BE2C (cell line): ENCODE measurements around the gene RHEX.
A peak's percentile ranks its signal among the peaks of the same experiment; 100 is the strongest.

Experiments
- DNase-seq: peaks from one replicate; pipeline ENCODE4 v3.0.0-alpha.2; 2020
- H3K27me3 ChIP-seq: fragments of 250-450 bp; sonication (Bioruptor Pico); 2 replicates; pipeline ENCODE4 v1.5.1; 2020; ENCODE audit warnings: mild to moderate bottlenecking
- H3K36me3 ChIP-seq: fragments of 250-450 bp; sonication (Bioruptor Pico); 2 replicates; pipeline ENCODE4 v1.5.1; 2020; ENCODE audit warnings: mild to moderate bottlenecking
- H3K4me1 ChIP-seq: fragments of 250-450 bp; sonication (Bioruptor Pico); 2 replicates; pipeline ENCODE4 v1.5.1; 2020
- H3K4me3 ChIP-seq: 2 replicates; pipeline ENCODE4 v1.5.1; 2011; ENCODE audit warnings: low read depth, low read length
- H3K9me3 ChIP-seq: fragments of 250-450 bp; sonication (Bioruptor Pico); 2 replicates; pipeline ENCODE4 v1.5.1; 2020
- CTCF ChIP-seq: IDR thresholded peaks from 2 replicates; pipeline ENCODE4 v1.5.1; 2012; ENCODE audit warnings: mild to moderate bottlenecking, low read depth, low read length

RHEX gene

GRCh38 chr1:206036663-206037455 lies 16.1 kb upstream of the RHEX start:
- Histone ChIP-seq H3K27me3 (peaks cover 48% of the 10 kb centered on the region), H3K36me3 (no peaks in the 10 kb centered on the region), H3K9me3 (no peaks in the 10 kb centered on the region), H3K4me1 (no peaks in the 10 kb centered on the region), H3K4me3 (no peak overlapping the region)
- no peak for DNase-seq
- TF ChIP-seq CTCF = no peak

- no peaks in the 10 kb centered on the region for H3K4me1 ChIP-seq
- peaks cover 48% of the 10 kb centered on the region for H3K27me3 ChIP-seq
- TF ChIP-seq CTCF = no peak
- no peak for DNase-seq
- H3K36me3 ChIP-seq = no peaks in the 10 kb centered on the region
- no peaks in the 10 kb centered on the region for H3K9me3 ChIP-seq
- no peak overlapping the region for H3K4me3 ChIP-seq
These were observed 15.4 kb upstream of the RHEX start for GRCh38 chr1:206037581-206037980.

GRCh38 chr1:206039046-206039973 lies 13.7 kb upstream of the RHEX start:
- H3K27me3 ChIP-seq = peaks cover 45% of the 10 kb centered on the region

GRCh38 chr1:206040328-206040727 lies 12.6 kb upstream of the RHEX start:
- peaks cover 36% of the 10 kb centered on the region for H3K27me3 ChIP-seq
- H3K36me3 ChIP-seq = no peaks in the 10 kb centered on the region
- no peaks in the 10 kb centered on the region for H3K9me3 ChIP-seq
- no peak for TF ChIP-seq CTCF
- DNase-seq = no peak
- H3K4me3 ChIP-seq = no peak overlapping the region
- H3K4me1 ChIP-seq = no peaks in the 10 kb centered on the region

More at GRCh38 chr1:206039046-206039973, 13.7 kb upstream of the RHEX start:
- Histone ChIP-seq H3K4me1 (no peaks in the 10 kb centered on the region), H3K9me3 (no peaks in the 10 kb centered on the region), H3K4me3 (no peak overlapping the region), H3K36me3 (no peaks in the 10 kb centered on the region)
- no peak for TF ChIP-seq CTCF
- DNase-seq = no peak

GRCh38 chr1:206041640-206042039 lies 11.3 kb upstream of the RHEX start:
- H3K27me3 ChIP-seq = peaks cover 33% of the 10 kb centered on the region
- H3K4me3 ChIP-seq = no peak overlapping the region

More at GRCh38 chr1:206041640-206042039, 11.3 kb upstream of the RHEX start:
- Histone ChIP-seq H3K36me3 (no peaks in the 10 kb centered on the region), H3K9me3 (no peaks in the 10 kb centered on the region), H3K4me1 (no peaks in the 10 kb centered on the region)
- TF ChIP-seq CTCF = no peak
- peak; percentile 17 for DNase-seq
